Measurements from ENCODE around the gene KANK3.

DNA sequence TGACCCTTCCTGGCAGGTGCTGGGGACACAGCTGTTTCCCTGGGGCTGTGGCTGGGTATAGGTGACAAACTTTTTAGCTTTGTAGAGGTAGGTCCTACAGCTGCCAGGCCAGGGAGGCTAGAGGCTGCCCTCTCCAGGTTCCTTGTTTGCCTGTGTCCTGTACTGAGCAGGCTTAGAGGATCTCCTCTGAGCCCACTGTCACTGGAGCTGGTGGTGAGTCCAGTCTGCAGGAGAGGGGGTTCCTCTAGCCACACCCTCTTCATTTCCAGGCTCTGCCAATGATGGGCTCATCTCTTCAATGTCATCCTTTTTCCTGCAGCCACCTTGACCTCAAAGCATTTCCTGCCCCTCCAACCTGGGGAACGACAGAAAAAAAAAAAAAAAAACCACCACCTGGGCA, 34.5 kb upstream of the KANK3 start:
- TF ChIP-seq, protein P1, sequence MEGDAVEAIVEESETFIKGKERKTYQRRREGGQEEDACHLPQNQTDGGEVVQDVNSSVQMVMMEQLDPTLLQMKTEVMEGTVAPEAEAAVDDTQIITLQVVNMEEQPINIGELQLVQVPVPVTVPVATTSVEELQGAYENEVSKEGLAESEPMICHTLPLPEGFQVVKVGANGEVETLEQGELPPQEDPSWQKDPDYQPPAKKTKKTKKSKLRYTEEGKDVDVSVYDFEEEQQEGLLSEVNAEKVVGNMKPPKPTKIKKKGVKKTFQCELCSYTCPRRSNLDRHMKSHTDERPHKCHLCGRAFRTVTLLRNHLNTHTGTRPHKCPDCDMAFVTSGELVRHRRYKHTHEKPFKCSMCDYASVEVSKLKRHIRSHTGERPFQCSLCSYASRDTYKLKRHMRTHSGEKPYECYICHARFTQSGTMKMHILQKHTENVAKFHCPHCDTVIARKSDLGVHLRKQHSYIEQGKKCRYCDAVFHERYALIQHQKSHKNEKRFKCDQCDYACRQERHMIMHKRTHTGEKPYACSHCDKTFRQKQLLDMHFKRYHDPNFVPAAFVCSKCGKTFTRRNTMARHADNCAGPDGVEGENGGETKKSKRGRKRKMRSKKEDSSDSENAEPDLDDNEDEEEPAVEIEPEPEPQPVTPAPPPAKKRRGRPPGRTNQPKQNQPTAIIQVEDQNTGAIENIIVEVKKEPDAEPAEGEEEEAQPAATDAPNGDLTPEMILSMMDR (IDR thresholded peaks at IDR 0.05), result no peak
- no peak for TF ChIP-seq POLR2A (IDR thresholded peaks at IDR 0.05)

All from Peyer's patch (tissue), 4 donors.